Measurements from ENCODE around the gene MEIOSIN. TPM values are rescaled to one million over a fixed set of nuclear protein-coding genes. Genes with fewer than 3 reads are reported as not detected.

MEIOSIN gene
- polyA plus RNA-seq, 1 of the 3 experiments (the other 2 are of a cell fraction): 0.03 TPM

DNA sequence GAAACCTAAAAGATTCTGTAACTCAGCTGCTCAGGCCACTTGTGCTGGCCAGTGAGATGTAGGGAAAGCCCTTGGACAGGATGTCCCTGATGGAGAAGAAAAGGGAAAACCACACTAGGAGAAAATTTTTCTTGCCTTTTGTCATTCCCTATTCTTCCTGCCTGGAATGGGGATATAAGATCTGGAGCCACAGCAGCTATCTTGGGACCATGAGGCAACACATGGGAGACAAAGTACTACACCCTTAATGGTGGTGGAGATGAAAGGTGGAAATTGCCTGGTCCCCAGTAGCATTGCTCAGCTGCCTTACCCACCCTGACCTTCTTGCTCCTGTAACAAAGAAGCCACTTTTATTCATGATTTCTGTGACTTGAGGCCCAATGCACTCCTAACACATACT, 72.5 kb downstream of the MEIOSIN start:
- CTCF ChIA-PET: interaction anchor here (0.8 to 3.3 kb wide), 2 partner anchors 11 to 44 kb away, joined by 3 to 26 read pairs; no protein-coding TSS in a partner anchor
- Histone ChIP-seq H3K4me3 (ENCODE audit: low read depth in 2 of 2, low read length in 1 of 2) (no peak overlapping the region), H2AFZ (ENCODE audit: low read depth) (no peak overlapping the region), H3K4me2 (no peak overlapping the region), H3K4me1 (ENCODE audit: control insufficient read depth in 1 of 2, insufficient read depth in 2 of 2, low read depth in 1 of 2, low read length in 1 of 2) (peaks cover 0 to 10% of the 10 kb centered on the region in 2 experiments; a peak in 3 of 4 replicates), H3K9ac (no peak overlapping the region), H3K27ac (ENCODE audit: low read depth in 2 of 2, low read length in 1 of 2) (no peak overlapping the region), H3K79me2 (ENCODE audit: insufficient read depth) (no peaks in the 10 kb centered on the region), H3F3A (replicated peaks; ENCODE audit: insufficient read depth) (no peaks in the 10 kb centered on the region), H4K20me1 (ENCODE audit: insufficient read depth) (no peaks in the 10 kb centered on the region), H3K27me3 (ENCODE audit: insufficient read depth) (no peaks in the 10 kb centered on the region), H3K9me3 (no peaks in the 10 kb centered on the region), H3K9me2 (no peaks in the 10 kb centered on the region), H3K36me3 (replicated peaks in 1 of 2; ENCODE audit: control insufficient read depth in 1 of 2, insufficient read depth in 2 of 2, low read length in 1 of 2) (no peaks in the 10 kb centered on the region)
- POLR2A ChIA-PET: interaction anchor here (2.1 kb wide), 1 partner anchor 11 kb away, joined by 6 read pairs; no protein-coding TSS in a partner anchor
- no peak for TF ChIP-seq JUND (IDR thresholded peaks at IDR 0.05)
- TF ChIP-seq EZH2phosphoT487 (IDR thresholded peaks at IDR 0.05; ENCODE audit: borderline replicate concordance, low read depth): no peak
- TF ChIP-seq, protein P1, sequence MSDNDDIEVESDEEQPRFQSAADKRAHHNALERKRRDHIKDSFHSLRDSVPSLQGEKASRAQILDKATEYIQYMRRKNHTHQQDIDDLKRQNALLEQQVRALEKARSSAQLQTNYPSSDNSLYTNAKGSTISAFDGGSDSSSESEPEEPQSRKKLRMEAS (IDR thresholded peaks at IDR 0.05; ENCODE audit: low read depth): no peak
- TF ChIP-seq, protein P2, sequence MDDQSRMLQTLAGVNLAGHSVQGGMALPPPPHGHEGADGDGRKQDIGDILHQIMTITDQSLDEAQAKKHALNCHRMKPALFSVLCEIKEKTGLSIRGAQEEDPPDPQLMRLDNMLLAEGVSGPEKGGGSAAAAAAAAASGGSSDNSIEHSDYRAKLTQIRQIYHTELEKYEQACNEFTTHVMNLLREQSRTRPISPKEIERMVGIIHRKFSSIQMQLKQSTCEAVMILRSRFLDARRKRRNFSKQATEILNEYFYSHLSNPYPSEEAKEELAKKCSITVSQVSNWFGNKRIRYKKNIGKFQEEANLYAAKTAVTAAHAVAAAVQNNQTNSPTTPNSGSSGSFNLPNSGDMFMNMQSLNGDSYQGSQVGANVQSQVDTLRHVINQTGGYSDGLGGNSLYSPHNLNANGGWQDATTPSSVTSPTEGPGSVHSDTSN (IDR thresholded peaks at IDR 0.05): no peak
- no peak for TF ChIP-seq GATA2 (CRISPR knock-in tag; IDR thresholded peaks at IDR 0.05)
- TF ChIP-seq NRF1 (IDR thresholded peaks at IDR 0.05; ENCODE audit: low read depth, low read length): no peak
- TF ChIP-seq ELF1 (IDR thresholded peaks at IDR 0.05): no peak
- no peak for TF ChIP-seq RCOR1 (IDR thresholded peaks at IDR 0.05; ENCODE audit: low read length)
- TF ChIP-seq FOXM1 (IDR thresholded peaks at IDR 0.05; ENCODE audit: low read depth): no peak
- TF ChIP-seq, protein P3, sequence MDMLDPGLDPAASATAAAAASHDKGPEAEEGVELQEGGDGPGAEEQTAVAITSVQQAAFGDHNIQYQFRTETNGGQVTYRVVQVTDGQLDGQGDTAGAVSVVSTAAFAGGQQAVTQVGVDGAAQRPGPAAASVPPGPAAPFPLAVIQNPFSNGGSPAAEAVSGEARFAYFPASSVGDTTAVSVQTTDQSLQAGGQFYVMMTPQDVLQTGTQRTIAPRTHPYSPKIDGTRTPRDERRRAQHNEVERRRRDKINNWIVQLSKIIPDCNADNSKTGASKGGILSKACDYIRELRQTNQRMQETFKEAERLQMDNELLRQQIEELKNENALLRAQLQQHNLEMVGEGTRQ (IDR thresholded peaks at IDR 0.05; ENCODE audit: borderline replicate concordance, low read depth, low read length): no peak
- TF ChIP-seq FOXJ3 (CRISPR knock-in tag; IDR thresholded peaks at IDR 0.05): no peak
- no peak for TF ChIP-seq FOSL2 (IDR thresholded peaks at IDR 0.05; ENCODE audit: borderline replicate concordance, low read depth)
- no peak for TF ChIP-seq RAD21 (IDR thresholded peaks at IDR 0.05; ENCODE audit: low read length)
- TF ChIP-seq TEAD4 (IDR thresholded peaks at IDR 0.05; ENCODE audit: borderline replicate concordance, insufficient read depth): no peak
- no peak for DNase-seq

DNA sequence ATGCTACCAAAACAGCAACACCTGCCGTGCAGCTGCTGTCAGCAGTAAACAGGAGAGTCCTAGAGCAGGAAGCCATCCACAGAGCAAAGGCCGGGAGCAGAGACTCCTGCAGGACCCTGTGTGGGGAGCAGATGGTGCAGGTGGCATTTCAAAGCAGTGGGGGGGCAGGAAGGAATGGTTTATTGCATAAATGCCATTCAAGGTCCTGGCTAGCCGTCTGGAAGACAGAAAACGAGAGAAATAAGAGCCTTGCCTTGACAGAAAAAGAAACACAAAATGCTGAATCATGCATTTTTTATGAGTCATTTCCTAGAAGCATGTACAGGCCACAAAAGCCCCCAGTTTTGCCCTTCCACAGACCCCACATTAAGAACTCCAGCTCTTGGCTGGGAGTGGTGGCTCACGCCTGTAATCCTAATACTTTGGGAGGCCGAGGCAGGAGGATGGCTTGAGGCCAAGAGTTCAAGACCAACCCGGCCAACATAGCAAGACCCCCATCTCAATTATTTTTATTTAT, 76.5 kb downstream of the MEIOSIN start:
- POLR2A ChIA-PET: interaction anchor here (0.6 kb wide), 1 partner anchor 40 kb away, joined by 4 read pairs; no protein-coding TSS in a partner anchor
- TF ChIP-seq JUND (IDR thresholded peaks at IDR 0.05): peak; percentile 70; the same call in 1 of the 2 replicates
- TF ChIP-seq TEAD4 (IDR thresholded peaks at IDR 0.05; ENCODE audit: borderline replicate concordance, insufficient read depth): no peak
- no peak for TF ChIP-seq EP300 (IDR thresholded peaks at IDR 0.05; ENCODE audit: borderline replicate concordance in 1 of 2, low read depth in 1 of 2, low read length in 1 of 2)
- TF ChIP-seq RXRA (IDR thresholded peaks at IDR 0.05; ENCODE audit: borderline replicate concordance, low read depth): peak; percentile 58; the same call in 1 of the 2 replicates
- no peak for TF ChIP-seq CHD2 (IDR thresholded peaks at IDR 0.05; ENCODE audit: low read length, partially characterized antibody)
- no peak for TF ChIP-seq FOXM1 (IDR thresholded peaks at IDR 0.05; ENCODE audit: low read depth)
- TF ChIP-seq FOSL2 (IDR thresholded peaks at IDR 0.05; ENCODE audit: borderline replicate concordance, low read depth): peak; percentile 73; the same call in 1 of the 2 replicates
- no peak for TF ChIP-seq TAF1 (IDR thresholded peaks at IDR 0.05; ENCODE audit: borderline replicate concordance, low read depth, low read length)
- peak; percentile 46; the same call in 1 of the 2 replicates for TF ChIP-seq MEF2A (IDR thresholded peaks at IDR 0.05; ENCODE audit: borderline replicate concordance, low read depth)
- no peak for TF ChIP-seq NFIC (IDR thresholded peaks at IDR 0.05; ENCODE audit: borderline replicate concordance)
- TF ChIP-seq TCF12 (IDR thresholded peaks at IDR 0.05): peak; percentile 83
- TF ChIP-seq SMC3 (IDR thresholded peaks at IDR 0.05; ENCODE audit: low read depth, low read length): no peak
- no peak for TF ChIP-seq NRF1 (IDR thresholded peaks at IDR 0.05; ENCODE audit: low read depth, low read length)
- no peak for TF ChIP-seq RFX5 (IDR thresholded peaks at IDR 0.05; ENCODE audit: low read length)
- TF ChIP-seq, protein P4, sequence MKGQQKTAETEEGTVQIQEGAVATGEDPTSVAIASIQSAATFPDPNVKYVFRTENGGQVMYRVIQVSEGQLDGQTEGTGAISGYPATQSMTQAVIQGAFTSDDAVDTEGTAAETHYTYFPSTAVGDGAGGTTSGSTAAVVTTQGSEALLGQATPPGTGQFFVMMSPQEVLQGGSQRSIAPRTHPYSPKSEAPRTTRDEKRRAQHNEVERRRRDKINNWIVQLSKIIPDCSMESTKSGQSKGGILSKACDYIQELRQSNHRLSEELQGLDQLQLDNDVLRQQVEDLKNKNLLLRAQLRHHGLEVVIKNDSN (IDR thresholded peaks at IDR 0.05; ENCODE audit: borderline replicate concordance, low read depth): no peak
- TF ChIP-seq, protein P3 (IDR thresholded peaks at IDR 0.05; ENCODE audit: borderline replicate concordance, low read depth, low read length): no peak
- no peak for TF ChIP-seq RCOR1 (IDR thresholded peaks at IDR 0.05; ENCODE audit: low read length)
- TF ChIP-seq RAD21 (IDR thresholded peaks at IDR 0.05; ENCODE audit: low read length): no peak

More for the DNA sequence above, 76.5 kb downstream of the MEIOSIN start:
- Histone ChIP-seq H3K4me2 (peak overlapping the region; percentile 72), H3K9me2 (no peaks in the 10 kb centered on the region), H3K9me3 (no peaks in the 10 kb centered on the region), H3K79me2 (ENCODE audit: insufficient read depth) (no peaks in the 10 kb centered on the region), H3K27ac (ENCODE audit: low read depth in 2 of 2, low read length in 1 of 2) (peak overlapping the region in 1 of 2 experiments; percentile 67; a peak in 2 of 4 replicates), H2AFZ (ENCODE audit: low read depth) (peak overlapping the region; percentile 60; the same call in 1 of the 2 replicates), H3F3A (replicated peaks; ENCODE audit: insufficient read depth) (peaks cover 3% of the 10 kb centered on the region), H4K20me1 (ENCODE audit: insufficient read depth) (no peaks in the 10 kb centered on the region), H3K4me1 (ENCODE audit: control insufficient read depth in 1 of 2, insufficient read depth in 2 of 2, low read depth in 1 of 2, low read length in 1 of 2) (peaks cover 0 to 10% of the 10 kb centered on the region in 2 experiments; a peak in 3 of 4 replicates), H3K36me3 (replicated peaks in 1 of 2; ENCODE audit: control insufficient read depth in 1 of 2, insufficient read depth in 2 of 2, low read length in 1 of 2) (peaks cover 2 to 6% of the 10 kb centered on the region in 2 experiments), H3K9ac (peak overlapping the region; percentile 36; the same call in 1 of the 2 replicates), H3K27me3 (ENCODE audit: insufficient read depth) (no peaks in the 10 kb centered on the region), H3K4me3 (ENCODE audit: low read depth in 2 of 2, low read length in 1 of 2) (peak overlapping the region in 1 of 2 experiments; percentile 4; a peak in 1 of 4 replicates)
- CTCF ChIA-PET: interaction anchor here (1.3 to 2.9 kb wide), 3 partner anchors 11 to 73 kb away, joined by 4 to 14 read pairs (median 4); no protein-coding TSS in a partner anchor
- DNase-seq: no peak
- WGBS (ENCODE audit: low lambda C conversion rate): 46% methylated on average over 7 of the region's 7 CpGs

Data from SK-N-SH (cell line).